ENCODE measurements around the gene C22orf39. TPM values are rescaled to one million over a fixed set of nuclear protein-coding genes. Genes with fewer than 3 reads are reported as not detected.

Gene C22orf39
- total RNA-seq, 1 experiment from 2014 or later: 26.5 TPM

DNA sequence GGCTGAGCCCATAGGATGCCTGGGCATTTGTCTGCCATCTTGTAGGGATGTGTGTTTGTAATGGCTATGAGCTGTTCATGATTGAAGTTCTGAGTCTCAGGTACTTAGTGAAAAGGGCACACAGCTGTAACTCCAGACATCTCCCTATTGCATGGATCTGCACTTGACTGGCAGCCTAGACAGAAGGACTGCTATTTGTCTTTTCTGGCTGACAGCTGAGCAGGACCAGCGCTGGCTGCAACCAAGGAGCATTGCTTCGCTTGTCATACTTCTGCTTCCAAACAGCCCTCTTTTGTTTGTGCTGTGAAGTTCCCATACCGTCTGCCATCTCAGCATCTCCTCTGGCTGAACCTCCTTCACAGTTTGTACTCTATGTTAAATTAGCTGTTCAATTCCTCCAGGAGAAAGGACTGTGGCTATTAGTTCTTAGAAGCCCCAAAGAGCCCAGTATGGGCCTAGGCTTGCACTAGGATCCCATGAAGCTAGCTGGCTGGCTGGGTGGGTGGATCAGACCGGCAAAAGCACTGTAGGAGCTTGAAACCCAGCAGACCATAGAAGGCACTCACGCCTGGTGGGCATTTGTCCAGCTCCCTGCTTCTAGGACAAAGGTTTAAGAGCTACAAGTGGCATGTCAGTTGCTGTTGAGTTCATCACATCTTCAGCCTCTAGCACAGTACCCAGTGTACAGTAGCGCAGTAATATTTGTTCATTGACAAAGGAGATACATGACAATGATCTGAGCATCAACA lies 36.4 kb downstream of the C22orf39 start:
- ChIA-PET CTCF (interaction anchor here (0.6 kb wide), 1 partner anchor 340 kb away, joined by 4 read pairs; no protein-coding TSS in a partner anchor), POLR2A (interaction anchor here (0.6 kb wide), 1 partner anchor 8 kb away, joined by 3 read pairs; no protein-coding TSS in a partner anchor)
- no peak for DNase-seq (ENCODE audit: low spot score)
- Mint-ChIP-seq H3K27ac (peak overlapping the region; percentile 65; the same call in 1 of the 2 replicates), H3K4me3 (no peak overlapping the region), H3K36me3 (peaks cover 27% of the 10 kb centered on the region), H3K27me3 (ENCODE audit: low read depth) (no peaks in the 10 kb centered on the region), H3K9me3 (no peaks in the 10 kb centered on the region), H3K4me1 (peaks cover 14% of the 10 kb centered on the region; the same call in 1 of the 2 replicates)
- no peak for ATAC-seq
- TF ChIP-seq RORB (CRISPR knock-in tag; IDR thresholded peaks at IDR 0.05) (no peak), ZNF396 (CRISPR knock-in tag; IDR thresholded peaks at IDR 0.05; ENCODE audit: borderline replicate concordance) (no peak), GTF2I (CRISPR knock-in tag; conservative IDR thresholded peaks at IDR 0.05) (no peak), MXD4 (CRISPR knock-in tag; IDR thresholded peaks at IDR 0.05; ENCODE audit: borderline replicate concordance) (no peak), TCF7 (CRISPR knock-in tag; IDR thresholded peaks at IDR 0.05; ENCODE audit: low read depth) (no peak), NFE2L1 (CRISPR knock-in tag; IDR thresholded peaks at IDR 0.05) (no peak)
- TF ChIP-seq, protein P1, sequence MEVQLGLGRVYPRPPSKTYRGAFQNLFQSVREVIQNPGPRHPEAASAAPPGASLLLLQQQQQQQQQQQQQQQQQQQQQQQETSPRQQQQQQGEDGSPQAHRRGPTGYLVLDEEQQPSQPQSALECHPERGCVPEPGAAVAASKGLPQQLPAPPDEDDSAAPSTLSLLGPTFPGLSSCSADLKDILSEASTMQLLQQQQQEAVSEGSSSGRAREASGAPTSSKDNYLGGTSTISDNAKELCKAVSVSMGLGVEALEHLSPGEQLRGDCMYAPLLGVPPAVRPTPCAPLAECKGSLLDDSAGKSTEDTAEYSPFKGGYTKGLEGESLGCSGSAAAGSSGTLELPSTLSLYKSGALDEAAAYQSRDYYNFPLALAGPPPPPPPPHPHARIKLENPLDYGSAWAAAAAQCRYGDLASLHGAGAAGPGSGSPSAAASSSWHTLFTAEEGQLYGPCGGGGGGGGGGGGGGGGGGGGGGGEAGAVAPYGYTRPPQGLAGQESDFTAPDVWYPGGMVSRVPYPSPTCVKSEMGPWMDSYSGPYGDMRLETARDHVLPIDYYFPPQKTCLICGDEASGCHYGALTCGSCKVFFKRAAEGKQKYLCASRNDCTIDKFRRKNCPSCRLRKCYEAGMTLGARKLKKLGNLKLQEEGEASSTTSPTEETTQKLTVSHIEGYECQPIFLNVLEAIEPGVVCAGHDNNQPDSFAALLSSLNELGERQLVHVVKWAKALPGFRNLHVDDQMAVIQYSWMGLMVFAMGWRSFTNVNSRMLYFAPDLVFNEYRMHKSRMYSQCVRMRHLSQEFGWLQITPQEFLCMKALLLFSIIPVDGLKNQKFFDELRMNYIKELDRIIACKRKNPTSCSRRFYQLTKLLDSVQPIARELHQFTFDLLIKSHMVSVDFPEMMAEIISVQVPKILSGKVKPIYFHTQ (CRISPR knock-in tag; IDR thresholded peaks at IDR 0.05): no peak
- TF ChIP-seq, protein P2, sequence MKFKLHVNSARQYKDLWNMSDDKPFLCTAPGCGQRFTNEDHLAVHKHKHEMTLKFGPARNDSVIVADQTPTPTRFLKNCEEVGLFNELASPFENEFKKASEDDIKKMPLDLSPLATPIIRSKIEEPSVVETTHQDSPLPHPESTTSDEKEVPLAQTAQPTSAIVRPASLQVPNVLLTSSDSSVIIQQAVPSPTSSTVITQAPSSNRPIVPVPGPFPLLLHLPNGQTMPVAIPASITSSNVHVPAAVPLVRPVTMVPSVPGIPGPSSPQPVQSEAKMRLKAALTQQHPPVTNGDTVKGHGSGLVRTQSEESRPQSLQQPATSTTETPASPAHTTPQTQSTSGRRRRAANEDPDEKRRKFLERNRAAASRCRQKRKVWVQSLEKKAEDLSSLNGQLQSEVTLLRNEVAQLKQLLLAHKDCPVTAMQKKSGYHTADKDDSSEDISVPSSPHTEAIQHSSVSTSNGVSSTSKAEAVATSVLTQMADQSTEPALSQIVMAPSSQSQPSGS (CRISPR knock-in tag; IDR thresholded peaks at IDR 0.05; ENCODE audit: borderline replicate concordance, low read depth): no peak
- TF ChIP-seq, protein P3, sequence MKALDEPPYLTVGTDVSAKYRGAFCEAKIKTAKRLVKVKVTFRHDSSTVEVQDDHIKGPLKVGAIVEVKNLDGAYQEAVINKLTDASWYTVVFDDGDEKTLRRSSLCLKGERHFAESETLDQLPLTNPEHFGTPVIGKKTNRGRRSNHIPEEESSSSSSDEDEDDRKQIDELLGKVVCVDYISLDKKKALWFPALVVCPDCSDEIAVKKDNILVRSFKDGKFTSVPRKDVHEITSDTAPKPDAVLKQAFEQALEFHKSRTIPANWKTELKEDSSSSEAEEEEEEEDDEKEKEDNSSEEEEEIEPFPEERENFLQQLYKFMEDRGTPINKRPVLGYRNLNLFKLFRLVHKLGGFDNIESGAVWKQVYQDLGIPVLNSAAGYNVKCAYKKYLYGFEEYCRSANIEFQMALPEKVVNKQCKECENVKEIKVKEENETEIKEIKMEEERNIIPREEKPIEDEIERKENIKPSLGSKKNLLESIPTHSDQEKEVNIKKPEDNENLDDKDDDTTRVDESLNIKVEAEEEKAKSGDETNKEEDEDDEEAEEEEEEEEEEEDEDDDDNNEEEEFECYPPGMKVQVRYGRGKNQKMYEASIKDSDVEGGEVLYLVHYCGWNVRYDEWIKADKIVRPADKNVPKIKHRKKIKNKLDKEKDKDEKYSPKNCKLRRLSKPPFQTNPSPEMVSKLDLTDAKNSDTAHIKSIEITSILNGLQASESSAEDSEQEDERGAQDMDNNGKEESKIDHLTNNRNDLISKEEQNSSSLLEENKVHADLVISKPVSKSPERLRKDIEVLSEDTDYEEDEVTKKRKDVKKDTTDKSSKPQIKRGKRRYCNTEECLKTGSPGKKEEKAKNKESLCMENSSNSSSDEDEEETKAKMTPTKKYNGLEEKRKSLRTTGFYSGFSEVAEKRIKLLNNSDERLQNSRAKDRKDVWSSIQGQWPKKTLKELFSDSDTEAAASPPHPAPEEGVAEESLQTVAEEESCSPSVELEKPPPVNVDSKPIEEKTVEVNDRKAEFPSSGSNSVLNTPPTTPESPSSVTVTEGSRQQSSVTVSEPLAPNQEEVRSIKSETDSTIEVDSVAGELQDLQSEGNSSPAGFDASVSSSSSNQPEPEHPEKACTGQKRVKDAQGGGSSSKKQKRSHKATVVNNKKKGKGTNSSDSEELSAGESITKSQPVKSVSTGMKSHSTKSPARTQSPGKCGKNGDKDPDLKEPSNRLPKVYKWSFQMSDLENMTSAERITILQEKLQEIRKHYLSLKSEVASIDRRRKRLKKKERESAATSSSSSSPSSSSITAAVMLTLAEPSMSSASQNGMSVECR (CRISPR knock-in tag; IDR thresholded peaks at IDR 0.05; ENCODE audit: borderline replicate concordance): no peak
- TF ChIP-seq, protein P4, sequence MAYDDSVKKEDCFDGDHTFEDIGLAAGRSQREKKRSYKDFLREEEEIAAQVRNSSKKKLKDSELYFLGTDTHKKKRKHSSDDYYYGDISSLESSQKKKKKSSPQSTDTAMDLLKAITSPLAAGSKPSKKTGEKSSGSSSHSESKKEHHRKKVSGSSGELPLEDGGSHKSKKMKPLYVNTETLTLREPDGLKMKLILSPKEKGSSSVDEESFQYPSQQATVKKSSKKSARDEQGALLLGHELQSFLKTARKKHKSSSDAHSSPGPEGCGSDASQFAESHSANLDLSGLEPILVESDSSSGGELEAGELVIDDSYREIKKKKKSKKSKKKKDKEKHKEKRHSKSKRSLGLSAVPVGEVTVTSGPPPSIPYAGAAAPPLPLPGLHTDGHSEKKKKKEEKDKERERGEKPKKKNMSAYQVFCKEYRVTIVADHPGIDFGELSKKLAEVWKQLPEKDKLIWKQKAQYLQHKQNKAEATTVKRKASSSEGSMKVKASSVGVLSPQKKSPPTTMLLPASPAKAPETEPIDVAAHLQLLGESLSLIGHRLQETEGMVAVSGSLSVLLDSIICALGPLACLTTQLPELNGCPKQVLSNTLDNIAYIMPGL (CRISPR knock-in tag; IDR thresholded peaks at IDR 0.05): no peak

DNA sequence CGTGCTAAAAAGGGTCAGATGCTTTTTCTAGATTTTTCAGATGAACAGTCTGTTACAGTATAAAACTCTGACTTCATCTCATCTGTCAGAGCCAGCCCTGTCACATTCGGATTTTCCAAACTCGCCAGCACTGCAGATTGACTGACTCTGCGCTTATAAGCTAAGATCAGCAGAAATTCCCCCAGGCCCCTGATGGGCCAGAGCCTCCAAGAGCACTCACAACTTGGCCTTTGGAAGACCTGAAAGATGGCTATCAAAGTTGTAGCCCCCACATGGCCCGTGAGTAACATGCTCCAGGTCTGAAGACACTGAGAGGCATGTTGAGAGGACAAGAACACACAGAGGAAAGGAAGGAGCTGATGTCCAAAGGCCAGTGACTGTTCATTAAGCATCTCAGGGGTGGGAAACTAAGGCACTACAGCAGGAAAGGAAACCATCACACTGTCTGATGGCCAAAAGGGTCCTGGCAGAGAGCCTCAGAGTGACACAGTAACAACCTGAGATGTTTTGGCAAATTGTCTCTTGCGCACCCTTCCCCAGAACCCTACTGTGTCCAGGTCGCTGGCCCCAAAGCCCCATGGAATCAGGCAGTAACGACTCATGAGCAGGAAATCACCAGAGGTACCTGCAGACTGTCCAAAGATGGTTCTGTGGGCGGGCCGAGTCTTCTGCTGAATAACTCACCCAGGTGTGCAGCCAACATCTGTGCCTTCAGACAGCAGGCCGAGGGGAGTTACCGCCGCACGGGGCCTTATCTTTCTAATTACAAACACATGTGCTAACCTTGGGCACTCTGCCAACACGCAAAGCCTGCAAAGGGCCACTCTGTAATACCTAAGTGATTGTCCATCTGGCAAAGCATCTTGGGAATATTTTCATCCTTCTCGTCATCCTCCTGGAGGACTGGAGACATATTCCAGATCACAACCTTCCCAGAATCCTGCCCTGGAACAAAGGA lies 39.6 kb downstream of the C22orf39 start:
- CTCF ChIA-PET: no interaction called here
- no peaks in the 10 kb centered on the region for H3K9me3 Mint-ChIP-seq
- no peak for DNase-seq (ENCODE audit: low spot score)
- ATAC-seq: no peak
- no peaks in the 10 kb centered on the region for H3K27me3 Mint-ChIP-seq (ENCODE audit: low read depth)
- no peak overlapping the region for H3K27ac Mint-ChIP-seq
- 0 out of 2 replicates have a peak, but pooled peaks cover 2% of the 10 kb centered on the region for H3K4me1 Mint-ChIP-seq
- POLR2A ChIA-PET: no interaction called here
- peaks cover 35% of the 10 kb centered on the region for H3K36me3 Mint-ChIP-seq
- H3K4me3 Mint-ChIP-seq: no peak overlapping the region
- TF ChIP-seq ZNF219 (CRISPR knock-in tag; IDR thresholded peaks at IDR 0.05; ENCODE audit: borderline replicate concordance) (no peak), TP53 (CRISPR knock-in tag; IDR thresholded peaks at IDR 0.05) (no peak), CBFB (CRISPR knock-in tag; IDR thresholded peaks at IDR 0.05; ENCODE audit: low read depth) (no peak), IRF2 (CRISPR knock-in tag; IDR thresholded peaks at IDR 0.05; ENCODE audit: borderline replicate concordance, low read depth) (no peak)
- TF ChIP-seq, protein P5, sequence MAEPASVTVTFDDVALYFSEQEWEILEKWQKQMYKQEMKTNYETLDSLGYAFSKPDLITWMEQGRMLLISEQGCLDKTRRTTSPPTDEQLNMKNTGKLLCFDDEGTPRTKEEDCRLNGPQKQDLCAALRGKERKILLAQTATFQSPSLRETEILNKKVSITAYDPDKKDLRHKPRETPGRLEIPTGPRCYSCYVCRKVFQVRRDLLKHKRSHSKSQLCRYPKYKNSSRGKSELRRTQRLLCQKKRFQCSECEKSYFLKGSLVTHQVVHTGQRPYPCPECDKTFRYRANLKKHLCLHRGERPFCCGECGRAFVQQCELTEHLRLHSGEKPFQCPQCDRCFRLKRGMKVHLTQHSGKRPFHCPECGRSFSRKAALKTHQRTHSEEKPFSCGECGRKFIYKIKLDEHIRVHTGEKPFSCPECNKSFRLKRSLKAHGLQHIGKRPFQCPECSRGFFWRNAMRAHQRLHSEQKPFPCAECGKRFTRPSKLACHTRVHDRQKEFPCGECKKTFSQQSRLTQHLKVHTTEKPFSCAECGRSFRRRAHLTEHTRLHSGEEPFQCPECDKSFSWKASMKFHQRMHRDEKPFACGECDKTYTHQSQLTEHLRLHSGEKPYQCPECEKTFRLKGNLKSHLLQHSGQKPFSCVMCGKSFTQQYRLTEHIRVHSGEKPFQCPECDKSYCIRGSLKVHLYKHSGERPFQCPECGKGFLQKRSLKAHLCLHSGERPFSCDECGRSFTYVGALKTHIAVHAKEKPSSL (CRISPR knock-in tag; conservative IDR thresholded peaks at IDR 0.05): no peak
